ENCODE measurements around the gene KRT25. TPM values are rescaled to one million over a fixed set of nuclear protein-coding genes. Genes with fewer than 3 reads are reported as not detected.

KRT25 gene
- total RNA-seq, 1 donor: not detected

GRCh38 chr17:40726919-40727318, 28.2 kb downstream of the KRT25 start:
- H3K4me1 ChIP-seq (ENCODE audit: insufficient read depth, low read length): no peaks in the 10 kb centered on the region
- peaks cover 14% of the 10 kb centered on the region for H3K27me3 ChIP-seq (ENCODE audit: insufficient read depth, low read length)
- no peaks in the 10 kb centered on the region for H3K9me3 ChIP-seq (ENCODE audit: low read depth, low read length)
- H3K4me3 ChIP-seq (ENCODE audit: low read length): no peak overlapping the region

- no peaks in the 10 kb centered on the region for H3K9me3 ChIP-seq (ENCODE audit: low read depth, low read length)
- H3K4me1 ChIP-seq (ENCODE audit: insufficient read depth, low read length): no peaks in the 10 kb centered on the region
- H3K27me3 ChIP-seq (ENCODE audit: insufficient read depth, low read length): peaks cover 7% of the 10 kb centered on the region
- no peak overlapping the region for H3K4me3 ChIP-seq (ENCODE audit: low read length)
Observed at GRCh38 chr17:40724656-40725055, 30.5 kb downstream of the KRT25 start.

GRCh38 chr17:40722241-40722640, 32.9 kb downstream of the KRT25 start:
- Histone ChIP-seq H3K9me3 (ENCODE audit: low read depth, low read length) (no peaks in the 10 kb centered on the region), H3K27me3 (ENCODE audit: insufficient read depth, low read length) (peaks cover 7% of the 10 kb centered on the region), H3K4me3 (ENCODE audit: low read length) (no peak overlapping the region), H3K4me1 (ENCODE audit: insufficient read depth, low read length) (no peaks in the 10 kb centered on the region)

- Histone ChIP-seq H3K27me3 (ENCODE audit: insufficient read depth, low read length) (peaks cover 3% of the 10 kb centered on the region), H3K4me1 (ENCODE audit: insufficient read depth, low read length) (no peaks in the 10 kb centered on the region), H3K9me3 (ENCODE audit: low read depth, low read length) (no peaks in the 10 kb centered on the region), H3K4me3 (ENCODE audit: low read length) (no peak overlapping the region)
Observed at GRCh38 chr17:40720899-40721298, 34.2 kb downstream of the KRT25 start.

GRCh38 chr17:40718930-40719329, 36.2 kb downstream of the KRT25 start:
- peaks cover 7% of the 10 kb centered on the region for H3K27me3 ChIP-seq (ENCODE audit: insufficient read depth, low read length)
- no peak overlapping the region for H3K4me3 ChIP-seq (ENCODE audit: low read length)
- no peaks in the 10 kb centered on the region for H3K4me1 ChIP-seq (ENCODE audit: insufficient read depth, low read length)
- no peaks in the 10 kb centered on the region for H3K9me3 ChIP-seq (ENCODE audit: low read depth, low read length)

GRCh38 chr17:40717776-40718175, 37.4 kb downstream of the KRT25 start:
- Histone ChIP-seq H3K27me3 (ENCODE audit: insufficient read depth, low read length) (peaks cover 4% of the 10 kb centered on the region), H3K4me3 (ENCODE audit: low read length) (no peak overlapping the region), H3K4me1 (ENCODE audit: insufficient read depth, low read length) (no peaks in the 10 kb centered on the region), H3K9me3 (ENCODE audit: low read depth, low read length) (no peaks in the 10 kb centered on the region)

GRCh38 chr17:40714473-40714872, 40.7 kb downstream of the KRT25 start:
- no peaks in the 10 kb centered on the region for H3K4me1 ChIP-seq (ENCODE audit: insufficient read depth, low read length)
- H3K4me3 ChIP-seq (ENCODE audit: low read length): no peak overlapping the region
- no peaks in the 10 kb centered on the region for H3K9me3 ChIP-seq (ENCODE audit: low read depth, low read length)
- peaks cover 4% of the 10 kb centered on the region for H3K27me3 ChIP-seq (ENCODE audit: insufficient read depth, low read length)

- Histone ChIP-seq H3K27me3 (ENCODE audit: insufficient read depth, low read length) (peaks cover 8% of the 10 kb centered on the region), H3K4me1 (ENCODE audit: insufficient read depth, low read length) (no peaks in the 10 kb centered on the region), H3K9me3 (ENCODE audit: low read depth, low read length) (no peaks in the 10 kb centered on the region), H3K4me3 (ENCODE audit: low read length) (no peak overlapping the region)
Observed at GRCh38 chr17:40707745-40708144, 47.4 kb downstream of the KRT25 start.

- Histone ChIP-seq H3K4me3 (ENCODE audit: low read length) (no peak overlapping the region), H3K27me3 (ENCODE audit: insufficient read depth, low read length) (peaks cover 8% of the 10 kb centered on the region), H3K4me1 (ENCODE audit: insufficient read depth, low read length) (no peaks in the 10 kb centered on the region), H3K9me3 (ENCODE audit: low read depth, low read length) (no peaks in the 10 kb centered on the region)
Observed at GRCh38 chr17:40705584-40705983, 49.5 kb downstream of the KRT25 start.

GRCh38 chr17:40703652-40704051, 51.5 kb downstream of the KRT25 start, which contains the start of gene KRT24:
Gene KRT24, minus strand, starts transcription at chr17:40703752. Its CDS starts 59 bp downstream, at chr17:40703693.
- H3K4me3 ChIP-seq (ENCODE audit: low read length): no peak within 1 kb of the TSS
- no peaks in the 10 kb centered on the region for H3K9me3 ChIP-seq (ENCODE audit: low read depth, low read length)
- no peaks in the 10 kb centered on the region for H3K4me1 ChIP-seq (ENCODE audit: insufficient read depth, low read length)
- H3K27me3 ChIP-seq (ENCODE audit: insufficient read depth, low read length): peaks cover 8% of the 10 kb centered on the region

- Histone ChIP-seq H3K4me1 (ENCODE audit: insufficient read depth, low read length) (no peaks in the 10 kb centered on the region), H3K27me3 (ENCODE audit: insufficient read depth, low read length) (peaks cover 8% of the 10 kb centered on the region), H3K9me3 (ENCODE audit: low read depth, low read length) (no peaks in the 10 kb centered on the region), H3K4me3 (ENCODE audit: low read length) (no peak overlapping the region)
Observed at GRCh38 chr17:40702271-40702670, 52.9 kb downstream of the KRT25 start.

GRCh38 chr17:40699853-40700252, 55.3 kb downstream of the KRT25 start:
- Histone ChIP-seq H3K9me3 (ENCODE audit: low read depth, low read length) (no peaks in the 10 kb centered on the region), H3K27me3 (ENCODE audit: insufficient read depth, low read length) (peaks cover 13% of the 10 kb centered on the region), H3K4me3 (ENCODE audit: low read length) (no peak overlapping the region), H3K4me1 (ENCODE audit: insufficient read depth, low read length) (no peaks in the 10 kb centered on the region)

- no peaks in the 10 kb centered on the region for H3K9me3 ChIP-seq (ENCODE audit: low read depth, low read length)
- H3K27me3 ChIP-seq (ENCODE audit: insufficient read depth, low read length): peaks cover 13% of the 10 kb centered on the region
- no peaks in the 10 kb centered on the region for H3K4me1 ChIP-seq (ENCODE audit: insufficient read depth, low read length)
- H3K4me3 ChIP-seq (ENCODE audit: low read length): no peak overlapping the region
Observed at GRCh38 chr17:40699371-40699770, 55.8 kb downstream of the KRT25 start.

Other genes starting within 250 kb of the KRT25 start
- 131 TPM for gene CCR7, start 189.9 kb downstream of the KRT25 start, total RNA-seq
- 103 TPM for gene SMARCE1, start 107.5 kb downstream of the KRT25 start, total RNA-seq
- not detected for gene KRT222, start 90.2 kb downstream of the KRT25 start, total RNA-seq
- gene KRT24, start 51.6 kb downstream of the KRT25 start, total RNA-seq: not detected
- not detected for gene KRT26, start 16.9 kb upstream of the KRT25 start, total RNA-seq
- gene KRT27, start 27.2 kb upstream of the KRT25 start, total RNA-seq: not detected
- not detected for gene KRT28, start 44.6 kb upstream of the KRT25 start, total RNA-seq
- gene KRT10, start 67.3 kb upstream of the KRT25 start, total RNA-seq: 4.3 TPM
- not detected for gene KRT12, start 111.9 kb upstream of the KRT25 start, total RNA-seq
- gene KRT20, start 129.9 kb upstream of the KRT25 start, total RNA-seq: not detected
- 0.52 TPM for gene KRT23, start 182.3 kb upstream of the KRT25 start, total RNA-seq
- not detected for gene KRT39, start 211.6 kb upstream of the KRT25 start, total RNA-seq
- 0.10 TPM for gene KRT40, start 229.0 kb upstream of the KRT25 start, total RNA-seq
- gene KRTAP3-3, start 238.8 kb upstream of the KRT25 start, total RNA-seq: 0.31 TPM
- gene KRTAP3-2, start 244.6 kb upstream of the KRT25 start, total RNA-seq: not detected